ENCODE data around the gene RCBTB2. TPM values are rescaled to one million over a fixed set of nuclear protein-coding genes. Genes with fewer than 3 reads are reported as not detected.

The RCBTB2 gene
- polyA plus RNA-seq, 1 experiment, result 9.5 TPM

DNA sequence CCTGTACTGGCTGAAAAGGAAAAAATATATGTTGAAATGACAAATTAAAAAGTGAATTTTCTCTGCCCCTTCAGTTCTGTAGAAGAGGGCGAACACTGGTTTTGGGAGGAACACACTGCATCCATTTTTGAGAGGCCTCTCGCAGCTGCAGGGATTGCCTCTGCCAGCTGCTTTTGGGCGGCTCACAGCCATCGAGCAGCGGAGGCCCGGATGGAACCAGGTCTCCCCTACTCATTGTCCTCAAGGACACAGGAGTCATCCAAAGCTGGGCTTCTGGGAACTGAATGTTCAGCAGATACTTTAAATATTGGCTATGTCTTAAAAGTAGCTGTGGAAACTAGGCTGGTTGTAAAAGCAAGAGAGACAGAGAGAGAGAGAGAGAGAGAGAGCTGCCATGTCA lies 17.1 kb downstream of the RCBTB2 start:
- H3K4me3 ChIP-seq (ENCODE audit: low read depth, low read length), result no peak overlapping the region
- ChIA-PET CTCF (interaction anchor here (0.8 kb wide), 1 partner anchor 170 kb away, joined by 3 read pairs; no protein-coding TSS in a partner anchor), POLR2A (no interaction called here)
- TF ChIP-seq, protein P1, sequence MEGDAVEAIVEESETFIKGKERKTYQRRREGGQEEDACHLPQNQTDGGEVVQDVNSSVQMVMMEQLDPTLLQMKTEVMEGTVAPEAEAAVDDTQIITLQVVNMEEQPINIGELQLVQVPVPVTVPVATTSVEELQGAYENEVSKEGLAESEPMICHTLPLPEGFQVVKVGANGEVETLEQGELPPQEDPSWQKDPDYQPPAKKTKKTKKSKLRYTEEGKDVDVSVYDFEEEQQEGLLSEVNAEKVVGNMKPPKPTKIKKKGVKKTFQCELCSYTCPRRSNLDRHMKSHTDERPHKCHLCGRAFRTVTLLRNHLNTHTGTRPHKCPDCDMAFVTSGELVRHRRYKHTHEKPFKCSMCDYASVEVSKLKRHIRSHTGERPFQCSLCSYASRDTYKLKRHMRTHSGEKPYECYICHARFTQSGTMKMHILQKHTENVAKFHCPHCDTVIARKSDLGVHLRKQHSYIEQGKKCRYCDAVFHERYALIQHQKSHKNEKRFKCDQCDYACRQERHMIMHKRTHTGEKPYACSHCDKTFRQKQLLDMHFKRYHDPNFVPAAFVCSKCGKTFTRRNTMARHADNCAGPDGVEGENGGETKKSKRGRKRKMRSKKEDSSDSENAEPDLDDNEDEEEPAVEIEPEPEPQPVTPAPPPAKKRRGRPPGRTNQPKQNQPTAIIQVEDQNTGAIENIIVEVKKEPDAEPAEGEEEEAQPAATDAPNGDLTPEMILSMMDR (IDR thresholded peaks at IDR 0.05; ENCODE audit: insufficient read depth, low read depth, low read length), result no peak
- DNase-seq (ENCODE audit: low read depth), result no peak
- H3K27me3 ChIP-seq (ENCODE audit: control insufficient read depth, insufficient read depth, low read length), result no peaks in the 10 kb centered on the region
- H3K36me3 ChIP-seq (ENCODE audit: control insufficient read depth, insufficient read depth, low read length), result no peaks in the 10 kb centered on the region

DNA sequence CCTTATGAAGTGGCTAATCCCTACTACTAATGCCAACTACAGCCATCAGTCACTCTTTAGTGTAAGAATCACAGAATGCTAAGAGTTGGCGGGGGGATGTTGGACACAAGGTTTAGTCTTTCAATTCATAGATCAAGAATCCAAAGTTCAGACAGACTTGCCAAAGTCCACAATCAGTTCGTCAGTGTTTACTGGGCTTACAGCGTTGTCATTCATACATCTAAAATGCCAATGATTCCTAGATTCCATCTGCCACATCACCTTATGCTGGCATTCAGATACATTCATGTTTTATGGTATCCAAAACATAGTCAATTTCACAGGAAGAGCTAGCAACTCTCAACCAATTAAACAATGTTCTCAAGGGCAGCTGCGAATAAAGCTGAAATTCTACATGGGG lies 18.1 kb downstream of the RCBTB2 start:
- no peak for DNase-seq (ENCODE audit: low read depth)
- Histone ChIP-seq H3K4me3 (ENCODE audit: low read depth, low read length) (no peak overlapping the region), H3K36me3 (ENCODE audit: control insufficient read depth, insufficient read depth, low read length) (no peaks in the 10 kb centered on the region), H3K27me3 (ENCODE audit: control insufficient read depth, insufficient read depth, low read length) (no peaks in the 10 kb centered on the region)
- ChIA-PET CTCF (no interaction called here), POLR2A (no interaction called here)
- TF ChIP-seq, protein P1 (IDR thresholded peaks at IDR 0.05; ENCODE audit: insufficient read depth, low read depth, low read length), result no peak

DNA sequence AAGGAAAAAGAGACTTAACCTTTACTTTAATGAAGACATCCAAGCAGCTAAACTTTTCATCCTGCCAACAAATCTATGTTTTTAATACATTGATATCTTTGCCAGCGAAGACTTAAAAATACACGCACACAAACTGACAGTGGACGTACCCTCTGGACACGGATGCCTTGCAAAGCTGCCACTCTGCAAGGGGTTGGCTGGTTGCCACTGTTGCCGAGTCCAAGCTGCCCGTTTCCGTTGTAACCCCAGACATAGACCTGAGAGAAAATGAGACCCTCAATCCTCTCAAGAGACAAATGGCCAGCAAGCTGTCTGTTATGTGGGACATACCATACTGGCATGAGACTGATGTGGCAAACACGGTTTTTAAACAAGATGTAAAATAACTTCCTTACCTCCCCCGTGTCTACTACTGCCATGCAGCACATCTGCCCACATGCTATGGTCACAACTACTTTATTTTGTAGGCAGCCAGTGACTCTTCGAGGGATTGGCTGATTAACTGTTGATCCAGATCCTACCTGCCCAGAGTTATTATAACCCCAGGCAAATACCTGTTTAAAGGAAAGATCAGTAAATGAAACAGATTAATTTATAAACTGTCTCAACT lies 21.2 kb downstream of the RCBTB2 start:
- H3K27me3 ChIP-seq (ENCODE audit: control insufficient read depth, insufficient read depth, low read length), result no peaks in the 10 kb centered on the region
- no peak overlapping the region for H3K4me3 ChIP-seq (ENCODE audit: low read depth, low read length)
- TF ChIP-seq, protein P1 (IDR thresholded peaks at IDR 0.05; ENCODE audit: insufficient read depth, low read depth, low read length), result no peak
- no peaks in the 10 kb centered on the region for H3K36me3 ChIP-seq (ENCODE audit: control insufficient read depth, insufficient read depth, low read length)
- DNase-seq (ENCODE audit: low read depth), result no peak
- CTCF ChIA-PET, result no interaction called here
- POLR2A ChIA-PET, result no interaction called here

DNA sequence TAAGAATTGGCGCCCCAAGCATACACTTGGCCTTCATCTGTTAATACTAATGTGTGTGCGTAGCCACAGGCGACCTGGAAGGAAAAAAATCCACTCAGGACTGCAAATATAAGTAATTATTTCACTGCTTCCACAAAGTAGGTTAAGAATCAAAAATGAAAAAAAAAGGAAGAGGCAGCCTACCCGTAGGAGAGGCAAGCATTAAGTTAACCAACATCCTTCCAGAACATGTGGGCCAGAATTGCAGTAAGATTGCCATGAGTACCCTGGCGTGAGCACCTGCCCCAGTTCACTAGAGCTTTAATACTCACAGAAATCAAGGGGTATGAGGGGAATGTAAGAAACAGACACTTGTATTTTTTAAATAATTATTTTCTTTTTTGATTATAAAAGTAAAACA lies 22.2 kb downstream of the RCBTB2 start:
- no peak for DNase-seq (ENCODE audit: low read depth)
- CTCF ChIA-PET, result interaction anchor here (1.0 kb wide), 1 partner anchor 13 kb away, joined by 3 read pairs; no protein-coding TSS in a partner anchor
- no peaks in the 10 kb centered on the region for H3K36me3 ChIP-seq (ENCODE audit: control insufficient read depth, insufficient read depth, low read length)
- POLR2A ChIA-PET, result no interaction called here
- H3K27me3 ChIP-seq (ENCODE audit: control insufficient read depth, insufficient read depth, low read length), result no peaks in the 10 kb centered on the region
- TF ChIP-seq, protein P1 (IDR thresholded peaks at IDR 0.05; ENCODE audit: insufficient read depth, low read depth, low read length), result no peak
- H3K4me3 ChIP-seq (ENCODE audit: low read depth, low read length), result no peak overlapping the region

DNA sequence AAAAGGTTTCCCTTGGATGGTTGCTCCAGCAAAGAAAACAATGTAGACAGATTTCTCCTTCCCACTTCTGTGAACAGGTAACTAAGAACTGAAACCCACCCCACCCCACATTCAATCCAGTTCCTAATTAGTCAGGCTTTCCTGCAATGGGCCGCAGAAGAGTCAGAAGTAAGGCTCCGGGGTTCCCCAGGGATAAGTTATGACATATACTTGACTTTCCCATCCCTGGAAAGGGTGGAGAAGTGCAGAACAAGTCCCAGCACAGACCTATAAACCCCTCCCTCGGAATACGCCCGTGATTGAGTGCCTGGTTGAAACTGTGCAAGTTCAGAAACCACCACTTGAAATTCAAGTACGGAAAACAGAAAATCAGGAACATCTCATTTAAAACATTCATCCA lies 24.9 kb downstream of the RCBTB2 start:
- Histone ChIP-seq H3K4me3 (ENCODE audit: low read depth, low read length) (no peak overlapping the region), H3K36me3 (ENCODE audit: control insufficient read depth, insufficient read depth, low read length) (no peaks in the 10 kb centered on the region), H3K27me3 (ENCODE audit: control insufficient read depth, insufficient read depth, low read length) (no peaks in the 10 kb centered on the region)
- ChIA-PET POLR2A (no interaction called here), CTCF (no interaction called here)
- TF ChIP-seq, protein P1 (IDR thresholded peaks at IDR 0.05; ENCODE audit: insufficient read depth, low read depth, low read length), result no peak
- DNase-seq (ENCODE audit: low read depth), result no peak
